Middle frontal gyrus (tissue), 1 donor: Measurements from ENCODE around the gene RNASE11.
"Not testable (repeated sequence)": the region's sequence is repeated elsewhere in the genome, so short reads cannot be mapped to it uniquely, and the experiment has no call there.

Experiments used
- DNase-seq: peaks from one replicate; pipeline ENCODE4 v3.0.0-alpha.2; 2015; ENCODE audit warnings: low spot score; ENCODE audit errors: extremely low spot score

Gene RNASE11

GRCh38 chr14:20614038-20614840 lies 26.4 kb upstream of the RNASE11 start:
- DNase-seq = no peak

- DNase-seq = peak; percentile 88
Measured at GRCh38 chr14:20613094-20614037, 25.6 kb upstream of the RNASE11 start.

GRCh38 chr14:20612403-20612802 lies 24.6 kb upstream of the RNASE11 start:
- no peak for DNase-seq

- no peak for DNase-seq
Measured at GRCh38 chr14:20611277-20611676, 23.5 kb upstream of the RNASE11 start.

GRCh38 chr14:20610002-20610765 lies 22.4 kb upstream of the RNASE11 start:
- peak; percentile 65 for DNase-seq

- peak; percentile 78 for DNase-seq
Measured at GRCh38 chr14:20609215-20610001, 21.6 kb upstream of the RNASE11 start.

- DNase-seq = no peak
Measured at GRCh38 chr14:20608383-20609110, 20.7 kb upstream of the RNASE11 start.

GRCh38 chr14:20607617-20608016 lies 19.8 kb upstream of the RNASE11 start:
- DNase-seq = no peak

GRCh38 chr14:20606902-20607242 lies 19.1 kb upstream of the RNASE11 start:
- no peak for DNase-seq

GRCh38 chr14:20606190-20606901 lies 18.5 kb upstream of the RNASE11 start:
- no peak for DNase-seq

GRCh38 chr14:20603813-20604690 lies 16.3 kb upstream of the RNASE11 start:
- no peak for DNase-seq

GRCh38 chr14:20602583-20602982 lies 14.8 kb upstream of the RNASE11 start:
- no peak for DNase-seq

GRCh38 chr14:20601522-20601921 lies 13.7 kb upstream of the RNASE11 start:
- no peak for DNase-seq

GRCh38 chr14:20597108-20597507 lies 9.3 kb upstream of the RNASE11 start:
- no peak for DNase-seq

GRCh38 chr14:20595726-20596125 lies 7.9 kb upstream of the RNASE11 start:
- not testable (repeated sequence) for DNase-seq

GRCh38 chr14:20592574-20592973 lies 4.8 kb upstream of the RNASE11 start:
- DNase-seq = no peak

- DNase-seq = no peak
Measured at GRCh38 chr14:20591235-20591634, 3.4 kb upstream of the RNASE11 start, which contains the start of gene RNASE12. RNASE12 (minus strand) TSS chr14:20591376; CDS start chr14:20590723, 653 bp downstream.

- DNase-seq = no peak
Measured at GRCh38 chr14:20583908-20584307, 3.9 kb downstream of the RNASE11 start.
